ENCODE results near the gene S100A14. TPM values are rescaled to one million over a fixed set of nuclear protein-coding genes. Genes with fewer than 3 reads are reported as not detected.
A peak's percentile ranks its signal among the peaks of the same experiment; 100 is the strongest.
"Not testable (repeated sequence)": the region's sequence is repeated elsewhere in the genome, so short reads cannot be mapped to it uniquely, and the experiment has no call there.

The S100A14 gene
- polyA plus RNA-seq, 3 donors: 20.9 to 28.6 (median 21.1) TPM

GRCh38 chr1:153597206-153597605 lies 18.9 kb downstream of the S100A14 start:
- DNase-seq (ENCODE audit: low read depth in 3 of 3, low spot score in 2 of 3): no peak

DNA sequence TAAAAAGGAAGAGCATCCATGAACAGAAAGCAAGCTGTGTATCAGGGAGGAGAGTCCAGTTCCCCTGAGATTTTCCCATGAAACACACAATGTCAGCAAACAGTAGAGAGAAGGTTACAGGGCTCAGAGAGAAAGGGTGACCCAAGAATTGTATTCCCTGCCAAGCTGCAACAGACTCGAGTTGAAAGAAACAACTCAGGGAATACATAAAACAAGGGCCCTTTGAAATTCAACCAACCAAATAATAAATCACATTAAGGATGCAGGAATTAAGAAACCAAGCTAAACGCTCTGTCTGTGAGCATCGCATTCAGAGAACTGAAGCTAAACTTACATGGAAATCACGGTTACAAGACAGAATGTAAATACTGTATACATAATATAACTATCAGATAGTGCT lies 23.4 kb downstream of the S100A14 start:
- no peak for DNase-seq (ENCODE audit: low read depth in 3 of 3, low spot score in 2 of 3)

- no peak for DNase-seq (ENCODE audit: low read depth in 3 of 3, low spot score in 2 of 3)
Measured at GRCh38 chr1:153588482-153588881, 27.6 kb downstream of the S100A14 start.

DNA sequence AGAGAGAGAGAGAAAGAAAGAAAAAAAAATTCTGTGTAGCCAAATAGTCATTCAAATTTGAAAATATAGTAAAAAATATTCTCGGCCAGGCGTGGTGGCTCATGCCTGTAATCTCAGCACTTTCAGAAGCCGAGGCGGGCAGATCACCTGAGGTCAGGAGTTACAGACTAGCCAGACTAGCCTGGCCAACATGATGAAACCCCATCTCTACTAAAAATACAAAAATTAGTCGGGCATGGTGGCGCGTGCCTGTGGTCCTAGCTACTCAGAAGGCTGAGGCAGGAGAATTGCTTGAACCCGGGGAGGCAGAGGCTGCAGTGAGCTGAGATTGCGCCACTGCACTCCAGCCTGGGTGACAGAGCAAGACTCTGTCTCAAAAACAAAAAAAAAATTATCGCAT lies 28.1 kb downstream of the S100A14 start:
- not testable (repeated sequence) for DNase-seq (ENCODE audit: low read depth in 3 of 3, low spot score in 2 of 3)

GRCh38 chr1:153587314-153587713 lies 28.8 kb downstream of the S100A14 start:
- no peak for DNase-seq (ENCODE audit: low read depth in 3 of 3, low spot score in 2 of 3)

DNA sequence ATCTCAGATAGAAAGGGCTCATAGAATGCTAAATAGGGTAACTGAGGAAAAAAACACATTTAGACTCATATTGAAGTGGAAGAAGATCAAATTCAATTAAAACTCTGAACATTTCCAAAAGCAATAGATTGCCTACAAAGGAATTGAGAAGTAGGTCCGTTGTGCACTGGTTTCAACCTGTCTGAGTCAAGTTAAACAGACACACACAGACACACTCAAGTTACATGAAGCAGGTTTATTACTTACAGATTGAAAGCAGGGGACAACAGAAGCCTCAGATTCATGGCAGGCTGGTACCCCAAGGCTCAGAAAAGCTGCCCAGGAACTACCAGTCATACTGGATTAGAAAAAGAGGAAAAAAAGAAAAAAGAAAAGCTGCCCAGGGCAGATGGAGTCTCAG lies 29.8 kb downstream of the S100A14 start:
- DNase-seq (ENCODE audit: low read depth in 3 of 3, low spot score in 2 of 3): no peak

- no peak for DNase-seq (ENCODE audit: low read depth in 3 of 3, low spot score in 2 of 3)
Measured at GRCh38 chr1:153585006-153585405, 31.1 kb downstream of the S100A14 start.

GRCh38 chr1:153583976-153584375 lies 32.1 kb downstream of the S100A14 start:
- DNase-seq (ENCODE audit: low read depth in 3 of 3, low spot score in 2 of 3): no peak

- not testable (repeated sequence) for DNase-seq (ENCODE audit: low read depth in 3 of 3, low spot score in 2 of 3)
Measured at GRCh38 chr1:153583514-153583913, 32.6 kb downstream of the S100A14 start.

- not testable (repeated sequence) for DNase-seq (ENCODE audit: low read depth in 3 of 3, low spot score in 2 of 3)
Measured at GRCh38 chr1:153582836-153583235, 33.3 kb downstream of the S100A14 start.

DNA sequence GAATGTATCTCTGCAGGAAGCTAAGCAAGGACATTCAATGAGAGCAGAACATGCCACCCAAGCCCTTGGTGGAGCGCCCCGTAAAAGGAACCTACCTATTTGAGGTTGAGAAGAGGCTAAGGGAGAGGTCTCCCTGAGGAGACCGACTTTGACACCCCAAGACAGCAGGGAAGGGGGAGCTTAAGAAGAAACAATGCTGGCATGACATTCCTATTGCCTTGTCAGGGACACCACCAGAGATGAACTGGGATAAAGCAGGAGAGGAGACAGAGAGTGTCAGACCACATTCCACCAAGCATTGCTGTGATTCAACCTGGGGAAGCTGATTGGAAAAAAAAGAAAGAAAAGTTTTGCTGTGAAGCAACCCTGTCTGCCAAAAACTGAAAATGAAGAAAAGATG lies 37.2 kb downstream of the S100A14 start:
- no peak for DNase-seq (ENCODE audit: low read depth in 3 of 3, low spot score in 2 of 3)

GRCh38 chr1:153578490-153578889 lies 37.6 kb downstream of the S100A14 start:
- no peak for DNase-seq (ENCODE audit: low read depth in 3 of 3, low spot score in 2 of 3)

DNA sequence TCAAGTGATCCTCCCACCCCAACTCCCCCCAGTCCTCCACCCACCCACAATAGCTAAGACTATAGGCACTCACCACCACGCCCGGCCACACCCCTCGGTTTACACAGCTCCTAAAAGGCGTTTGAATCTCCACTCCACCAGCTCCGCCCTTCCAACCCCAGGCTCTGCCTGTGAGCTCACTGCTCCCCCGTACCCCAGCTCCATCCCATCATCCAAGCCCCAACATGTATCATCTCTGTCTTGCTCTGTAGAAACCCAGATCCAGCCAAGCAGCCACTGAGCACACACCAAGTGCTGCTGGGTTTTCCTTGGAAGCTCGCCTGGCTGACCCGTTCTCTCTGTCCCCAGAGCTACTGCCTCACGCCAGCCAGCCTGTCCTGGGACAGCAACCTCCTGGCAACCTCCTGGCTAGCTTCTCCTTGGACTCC lies 38.5 kb downstream of the S100A14 start:
- DNase-seq (ENCODE audit: low read depth in 3 of 3, low spot score in 2 of 3): no peak

- no peak for DNase-seq (ENCODE audit: low read depth in 3 of 3, low spot score in 2 of 3)
Measured at GRCh38 chr1:153577138-153577537, 39.0 kb downstream of the S100A14 start.

- DNase-seq (ENCODE audit: low read depth in 3 of 3, low spot score in 2 of 3): not testable (repeated sequence)
Measured at GRCh38 chr1:153575497-153575896, 40.6 kb downstream of the S100A14 start.

GRCh38 chr1:153575081-153575491 lies 41.0 kb downstream of the S100A14 start:
- DNase-seq (ENCODE audit: low read depth in 3 of 3, low spot score in 2 of 3): not testable (repeated sequence)

GRCh38 chr1:153573351-153573750 lies 42.8 kb downstream of the S100A14 start:
- no peak for DNase-seq (ENCODE audit: low read depth in 3 of 3, low spot score in 2 of 3)

- DNase-seq (ENCODE audit: low read depth in 3 of 3, low spot score in 2 of 3): no peak
Measured at GRCh38 chr1:153572569-153573015, 43.5 kb downstream of the S100A14 start.

- DNase-seq (ENCODE audit: low read depth in 3 of 3, low spot score in 2 of 3): no peak
Measured at GRCh38 chr1:153571706-153572105, 44.4 kb downstream of the S100A14 start.

GRCh38 chr1:153570874-153571273 lies 45.3 kb downstream of the S100A14 start:
- no peak for DNase-seq (ENCODE audit: low read depth in 3 of 3, low spot score in 2 of 3)

DNA sequence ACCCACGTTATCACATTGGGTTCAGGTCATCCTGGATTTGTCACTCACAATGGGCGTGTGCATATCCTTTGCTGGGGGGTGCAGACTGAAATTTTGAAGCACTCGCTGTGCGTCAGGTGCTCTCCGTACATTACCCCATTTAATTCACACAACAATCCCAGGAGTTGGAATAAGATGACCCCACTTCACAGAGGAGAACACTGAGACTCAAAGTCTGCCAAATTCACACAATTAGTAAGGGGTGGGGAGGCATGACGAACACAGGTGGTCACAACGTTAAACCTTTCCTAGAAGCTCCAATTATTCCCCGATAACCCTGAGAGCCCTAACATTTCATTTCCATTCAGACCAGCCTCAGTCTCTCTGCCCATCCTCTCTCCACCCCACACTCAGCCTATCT lies 46.7 kb downstream of the S100A14 start:
- DNase-seq (ENCODE audit: low read depth in 3 of 3, low spot score in 2 of 3): no peak

GRCh38 chr1:153568367-153569099 lies 47.6 kb downstream of the S100A14 start:
- DNase-seq (ENCODE audit: low read depth in 3 of 3, low spot score in 2 of 3): peak in 2 of 3 donors; percentile 76 to 83
